ENCODE measurements around the gene USP7. TPM values are rescaled to one million over a fixed set of nuclear protein-coding genes. Genes with fewer than 3 reads are reported as not detected.

Gene USP7
- total RNA-seq, 1 experiment from 2014 or later: 148 TPM

- Histone ChIP-seq H3K27me3 (replicated peaks; ENCODE audit: control insufficient read depth, insufficient read depth, low read length) (no peaks in the 10 kb centered on the region), H3K9me3 (no peaks in the 10 kb centered on the region), H3K4me1 (no peaks in the 10 kb centered on the region), H3K36me3 (ENCODE audit: control insufficient read depth, insufficient read depth, low read length) (no peaks in the 10 kb centered on the region), H3K4me3 (ENCODE audit: low read depth, low read length) (no peak overlapping the region)
- H3K4me1 Mint-ChIP-seq (ENCODE audit: low read depth, unreplicated experiment): no peaks in the 10 kb centered on the region
- no peak for TF ChIP-seq CTCF (IDR thresholded peaks at IDR 0.05; ENCODE audit: insufficient read depth in 1 of 2, low read depth in 1 of 2, low read length in 1 of 2, severe bottlenecking in 1 of 2, unreplicated experiment in 1 of 2)
- intact Hi-C loops (cut with micrococcal nuclease; ENCODE audit: unreplicated experiment): no loop called here
- no peaks in the 10 kb centered on the region for H3K9me3 Mint-ChIP-seq (ENCODE audit: unreplicated experiment)
- no TSS peak for BruUV-seq (replicated peaks)
- H3K36me3 Mint-ChIP-seq (ENCODE audit: insufficient read depth, unreplicated experiment): no peaks in the 10 kb centered on the region
- H3K27me3 Mint-ChIP-seq (ENCODE audit: insufficient read depth, unreplicated experiment): no peaks in the 10 kb centered on the region
- CTCF ChIA-PET: no interaction called here
- POLR2A ChIA-PET: no interaction called here
- DNase-seq: no peak
- no peak overlapping the region for H3K4me3 Mint-ChIP-seq (ENCODE audit: unreplicated experiment)
- H3K27ac Mint-ChIP-seq (ENCODE audit: unreplicated experiment): no peak overlapping the region
Measured at GRCh38 chr16:9012330-9012729, 48.6 kb upstream of the USP7 start.

- DNase-seq: peak; percentile 80 to 84
- Histone ChIP-seq H3K4me1 (no peaks in the 10 kb centered on the region), H3K27me3 (replicated peaks; ENCODE audit: control insufficient read depth, insufficient read depth, low read length) (no peaks in the 10 kb centered on the region), H3K9me3 (no peaks in the 10 kb centered on the region), H3K4me3 (ENCODE audit: low read depth, low read length) (no peak overlapping the region), H3K36me3 (ENCODE audit: control insufficient read depth, insufficient read depth, low read length) (no peaks in the 10 kb centered on the region)
- no TSS peak for BruUV-seq (replicated peaks)
- Mint-ChIP-seq H3K9me3 (ENCODE audit: unreplicated experiment) (no peaks in the 10 kb centered on the region), H3K36me3 (ENCODE audit: insufficient read depth, unreplicated experiment) (no peaks in the 10 kb centered on the region), H3K4me3 (ENCODE audit: unreplicated experiment) (peak overlapping the region; percentile 48), H3K27ac (ENCODE audit: unreplicated experiment) (no peak overlapping the region), H3K4me1 (ENCODE audit: low read depth, unreplicated experiment) (no peaks in the 10 kb centered on the region), H3K27me3 (ENCODE audit: insufficient read depth, unreplicated experiment) (no peaks in the 10 kb centered on the region)
- POLR2A ChIA-PET: interaction anchor here (0.6 to 0.7 kb wide), 2 partner anchors 83 to 1139 kb away, joined by 3 to 4 read pairs; partner anchors contain the start of gene HAPSTR1
- intact Hi-C loops (cut with micrococcal nuclease; ENCODE audit: unreplicated experiment): loop anchor here (1.0 to 10.0 kb wide), 3 partner anchors 44 to 103 kb away; no protein-coding TSS in a partner anchor
- peak; percentile 81 to 96 for TF ChIP-seq CTCF (IDR thresholded peaks at IDR 0.05; ENCODE audit: insufficient read depth in 1 of 2, low read depth in 1 of 2, low read length in 1 of 2, severe bottlenecking in 1 of 2, unreplicated experiment in 1 of 2)
- CTCF ChIA-PET: interaction anchor here (0.5 to 2.0 kb wide), 37 partner anchors 8 to 212 kb away, joined by 3 to 76 read pairs (median 4); partner anchors contain the start of genes CARHSP1, HAPSTR1, PMM2 and TMEM186
Measured at GRCh38 chr16:9008601-9009260, 45.0 kb upstream of the USP7 start.

GRCh38 chr16:9007177-9007794, 43.6 kb upstream of the USP7 start:
- no TSS peak for BruUV-seq (replicated peaks)
- no peak for TF ChIP-seq CTCF (IDR thresholded peaks at IDR 0.05; ENCODE audit: insufficient read depth in 1 of 2, low read depth in 1 of 2, low read length in 1 of 2, severe bottlenecking in 1 of 2, unreplicated experiment in 1 of 2)
- no peak for DNase-seq
- Histone ChIP-seq H3K4me1 (no peaks in the 10 kb centered on the region), H3K36me3 (ENCODE audit: control insufficient read depth, insufficient read depth, low read length) (no peaks in the 10 kb centered on the region), H3K4me3 (ENCODE audit: low read depth, low read length) (no peak overlapping the region), H3K9me3 (no peaks in the 10 kb centered on the region), H3K27me3 (replicated peaks; ENCODE audit: control insufficient read depth, insufficient read depth, low read length) (no peaks in the 10 kb centered on the region)
- POLR2A ChIA-PET: no interaction called here
- Mint-ChIP-seq H3K27me3 (ENCODE audit: insufficient read depth, unreplicated experiment) (no peaks in the 10 kb centered on the region), H3K27ac (ENCODE audit: unreplicated experiment) (no peak overlapping the region), H3K9me3 (ENCODE audit: unreplicated experiment) (no peaks in the 10 kb centered on the region), H3K36me3 (ENCODE audit: insufficient read depth, unreplicated experiment) (no peaks in the 10 kb centered on the region), H3K4me1 (ENCODE audit: low read depth, unreplicated experiment) (no peaks in the 10 kb centered on the region), H3K4me3 (ENCODE audit: unreplicated experiment) (no peak overlapping the region)
- CTCF ChIA-PET: interaction anchor here (0.6 to 2.0 kb wide), 2 partner anchors 56 to 59 kb away, joined by 3 to 11 read pairs; no protein-coding TSS in a partner anchor
- intact Hi-C loops (cut with micrococcal nuclease; ENCODE audit: unreplicated experiment): loop anchor here (10.0 kb wide), 1 partner anchor 72 kb away; no protein-coding TSS in a partner anchor
